Aorta (tissue), 5 donors: Measurements from ENCODE around the gene CDC42SE2. TPM values are rescaled to one million over a fixed set of nuclear protein-coding genes. Genes with fewer than 3 reads are reported as not detected.

Source experiments
- ATAC-seq: fragments of 200-7000 bp; cut with Tn5 transposase; one replicate; pipeline ENCODE4 v1.9.1; 2022; ENCODE audit warnings: moderate library complexity; ENCODE audit not compliant: low FRiP score
- DNase-seq, 2 donors: peaks; one replicate each; pipeline ENCODE4 v3.0.0-alpha.2; 2020
- H3K27ac ChIP-seq, 2 donors: one replicate each; pipeline ENCODE4 v1.5.1; 2013; ENCODE audit warnings: low read length in 2 of 2, mild to moderate bottlenecking in 2 of 2, moderate library complexity in 2 of 2, control low read depth in 1 of 2, inconsistent platforms in 1 of 2, low read depth in 1 of 2
- H3K27me3 ChIP-seq, 2 donors: one replicate each; pipeline ENCODE4 v1.6.1; 2013; ENCODE audit warnings: control low read depth in 1 of 2, low read length in 1 of 2, mild to moderate bottlenecking in 1 of 2, moderate library complexity in 1 of 2; ENCODE audit not compliant: insufficient read depth in 2 of 2, control insufficient read depth in 1 of 2
- H3K36me3 ChIP-seq, 2 donors: one replicate each; pipeline ENCODE4 v1.6.1; 2013; ENCODE audit warnings: control low read depth in 1 of 2, low read length in 1 of 2, mild to moderate bottlenecking in 1 of 2; ENCODE audit not compliant: insufficient read depth in 2 of 2, control insufficient read depth in 1 of 2
- H3K4me1 ChIP-seq, 2 donors: one replicate each; pipeline ENCODE4 v1.6.1; 2013; ENCODE audit warnings: low read length in 2 of 2, control low read depth in 1 of 2, mild to moderate bottlenecking in 1 of 2, moderate library complexity in 1 of 2; ENCODE audit not compliant: insufficient read depth in 2 of 2, control insufficient read depth in 1 of 2
- H3K4me3 ChIP-seq, 2 donors: one replicate each; pipeline ENCODE4 v1.5.1; 2013; ENCODE audit warnings: low read length in 2 of 2, control low read depth in 1 of 2, mild to moderate bottlenecking in 1 of 2
- H3K9me3 ChIP-seq: one replicate; pipeline ENCODE4 v1.6.1; 2013; ENCODE audit warnings: mild to moderate bottlenecking, low read length; ENCODE audit not compliant: control insufficient read depth
- WGBS, 2 donors: extraction: QIAGEN DNeasy Blood & Tissue Kit; methylation state at CpG; one replicate each; pipeline ENCODE4 v1.1.7; 2013; 5-methylcytosine and 5-hydroxymethylcytosine counted together
- intact Hi-C, 2 donors: fragments of 100-400 bp; cut with DNase I; formaldehyde crosslinking; loops; one replicate each; pipeline versions ENCODE4 v1.14.2 to v1.15.0; 2022
- polyA plus RNA-seq, 2 donors: library from polyadenylated mRNA; stranded (reverse); fragments of 200-250 nt; gene quantifications; one replicate each; pipeline ENCODE4 v1.2.3, GENCODE V29; 2013
- total RNA-seq, 2 donors: library from RNA; stranded (reverse); fragmentation: NEBNext Ultra II Directional; extraction: Animal tissue kit (Norgen Biotek cat#: 25700); gene quantifications; one replicate each; pipeline ENCODE4 v1.2.1, GENCODE V29; 2021
- donor health status: healthy with polysubstance abuse.
- donor health status: Bipolar disorder and iron deficiency.
- donor health status: DM: no; HTN: no; CAD: no.
- donor health status: DM: no; HTN: no; CAD: no.
- donor health status: DM: yes; HTN: yes; CAD: no.

The CDC42SE2 gene
- total and polyA plus RNA-seq, 4 donors = 12.1 to 30.2 (median 23.0) TPM

GRCh38 chr5:131223751-131224386, 40.0 kb upstream of the CDC42SE2 start:
- Histone ChIP-seq H3K9me3 (no peaks in the 10 kb centered on the region), H3K36me3 (no peaks in the 10 kb centered on the region), H3K27ac (no peak overlapping the region), H3K27me3 (no peaks in the 10 kb centered on the region), H3K4me3 (no peak overlapping the region), H3K4me1 (no peaks in the 10 kb centered on the region)
- DNase-seq (no peak), ATAC-seq (no peak)
- intact Hi-C loops = no loop called here
- WGBS, 2 donors = 86 to 91% methylated on average over 2 of the region's 2 CpGs

- Histone ChIP-seq H3K4me3 (no peak overlapping the region), H3K27ac (no peak overlapping the region), H3K4me1 (no peaks in the 10 kb centered on the region), H3K27me3 (no peaks in the 10 kb centered on the region), H3K9me3 (no peaks in the 10 kb centered on the region), H3K36me3 (no peaks in the 10 kb centered on the region)
- ATAC-seq = peak; percentile 59
- DNase-seq = peak in 1 of 2 donors; percentile 73
- intact Hi-C loops = no loop called here
- WGBS, 2 donors = 77 to 85% methylated on average over 6 of the region's 6 CpGs
These were observed 39.3 kb upstream of the CDC42SE2 start for GRCh38 chr5:131224387-131225201.

- H3K9me3 ChIP-seq = no peaks in the 10 kb centered on the region
- no peaks in the 10 kb centered on the region for H3K36me3 ChIP-seq
- WGBS, 2 donors = 90 to 91% methylated on average over 4 of the region's 4 CpGs
- no peaks in the 10 kb centered on the region for H3K27me3 ChIP-seq
- no peaks in the 10 kb centered on the region for H3K4me1 ChIP-seq
- intact Hi-C loops = no loop called here
- no peak overlapping the region for H3K27ac ChIP-seq
- ATAC-seq (no peak), DNase-seq (no peak)
- no peak overlapping the region for H3K4me3 ChIP-seq
These were observed 38.4 kb upstream of the CDC42SE2 start for GRCh38 chr5:131225282-131225974.

- Histone ChIP-seq H3K27ac (no peak overlapping the region), H3K9me3 (no peaks in the 10 kb centered on the region), H3K4me1 (no peaks in the 10 kb centered on the region), H3K4me3 (no peak overlapping the region), H3K36me3 (no peaks in the 10 kb centered on the region), H3K27me3 (no peaks in the 10 kb centered on the region)
- 94 to 96% methylated on average over 2 of the region's 2 CpGs for WGBS, 2 donors
- intact Hi-C loops = no loop called here
- DNase-seq = no peak
- no peak for ATAC-seq
These were observed 37.0 kb upstream of the CDC42SE2 start for GRCh38 chr5:131226899-131227298.

- 83 to 87% methylated on average over 1 of the region's 1 CpG for WGBS, 2 donors
These were observed 35.2 kb upstream of the CDC42SE2 start for GRCh38 chr5:131228646-131229045.

GRCh38 chr5:131229623-131230022, 34.2 kb upstream of the CDC42SE2 start:
- Histone ChIP-seq H3K9me3 (no peaks in the 10 kb centered on the region), H3K4me3 (no peak overlapping the region), H3K27me3 (no peaks in the 10 kb centered on the region), H3K4me1 (no peaks in the 10 kb centered on the region), H3K27ac (no peak overlapping the region), H3K36me3 (no peaks in the 10 kb centered on the region)
- intact Hi-C loops = no loop called here
- DNase-seq = no peak
- ATAC-seq = no peak
- 86 to 94% methylated on average over 4 of the region's 4 CpGs for WGBS, 2 donors

More at GRCh38 chr5:131228646-131229045, 35.2 kb upstream of the CDC42SE2 start:
- H3K27ac ChIP-seq = no peak overlapping the region
- intact Hi-C loops = no loop called here
- no peaks in the 10 kb centered on the region for H3K4me1 ChIP-seq
- no peaks in the 10 kb centered on the region for H3K27me3 ChIP-seq
- H3K9me3 ChIP-seq = no peaks in the 10 kb centered on the region
- no peaks in the 10 kb centered on the region for H3K36me3 ChIP-seq
- H3K4me3 ChIP-seq = no peak overlapping the region
- ATAC-seq (no peak), DNase-seq (no peak)

- no peak for DNase-seq
- Histone ChIP-seq H3K27ac (no peak overlapping the region), H3K27me3 (no peaks in the 10 kb centered on the region), H3K4me3 (no peak overlapping the region), H3K36me3 (no peaks in the 10 kb centered on the region), H3K4me1 (no peaks in the 10 kb centered on the region), H3K9me3 (no peaks in the 10 kb centered on the region)
- WGBS, 2 donors = 88 to 89% methylated on average over 5 of the region's 5 CpGs
- intact Hi-C loops = no loop called here
- ATAC-seq = no peak
These were observed 33.4 kb upstream of the CDC42SE2 start for GRCh38 chr5:131230406-131230805.

GRCh38 chr5:131239686-131240085, 24.2 kb upstream of the CDC42SE2 start:
- Histone ChIP-seq H3K4me3 (no peak overlapping the region), H3K9me3 (no peaks in the 10 kb centered on the region), H3K4me1 (no peaks in the 10 kb centered on the region), H3K27ac (no peak overlapping the region), H3K36me3 (no peaks in the 10 kb centered on the region), H3K27me3 (no peaks in the 10 kb centered on the region)
- ATAC-seq (no peak), DNase-seq (no peak)
- intact Hi-C loops = no loop called here
- 82 to 88% methylated on average over 1 of the region's 1 CpG for WGBS, 2 donors
